AG10803 (cell line): ENCODE results near the gene IRF7.

Experiments used
- DNase-seq: peaks from one replicate; pipeline ENCODE4 v3.0.0; 2010; ENCODE audit warnings: low read depth
- H3K4me3 ChIP-seq: 2 replicates; pipeline ENCODE4 v1.5.1; 2011; ENCODE audit warnings: mild to moderate bottlenecking, low read length, control low read depth
- TF ChIP-seq, protein P1 (sequence below): conservative IDR thresholded peaks from 2 replicates; pipeline ENCODE4 v1.5.1; 2011; ENCODE audit warnings: mild to moderate bottlenecking, low read length, control low read depth, inconsistent platforms

IRF7 gene

DNA sequence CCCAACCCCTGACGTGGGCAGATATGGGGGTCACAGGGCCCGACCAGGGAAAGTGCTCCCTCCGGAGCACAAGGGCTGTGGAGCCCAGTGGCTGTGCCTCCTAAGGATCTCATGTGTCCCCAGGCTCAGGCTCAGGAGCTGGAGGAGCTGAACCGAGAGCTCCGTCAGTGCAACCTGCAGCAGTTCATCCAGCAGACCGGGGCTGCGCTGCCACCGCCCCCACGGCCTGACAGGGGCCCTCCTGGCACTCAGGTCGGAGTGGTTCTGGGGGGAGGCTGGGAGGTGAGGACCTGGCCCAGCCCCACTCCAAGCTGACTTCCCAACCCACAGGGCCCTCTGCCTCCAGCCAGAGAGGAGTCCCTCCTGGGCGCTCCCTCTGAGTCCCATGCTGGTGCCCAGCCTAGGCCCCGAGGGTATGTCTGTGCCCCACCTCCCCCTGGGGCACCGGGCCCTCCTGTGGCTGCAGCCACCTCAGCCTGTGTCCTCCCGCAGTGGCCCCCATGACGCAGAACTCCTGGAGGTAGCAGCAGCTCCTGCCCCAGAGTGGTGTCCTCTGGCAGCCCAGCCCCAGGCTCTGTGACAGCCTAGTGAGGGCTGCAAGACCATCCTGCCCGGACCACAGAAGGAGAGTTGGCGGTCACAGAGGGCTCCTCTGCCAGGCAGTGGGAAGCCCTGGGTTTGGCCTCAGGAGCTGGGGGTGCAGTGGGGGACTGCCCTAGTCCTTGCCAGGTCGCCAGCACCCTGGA lies 52.5 kb downstream of the IRF7 start:
- no peak overlapping the region for H3K4me3 ChIP-seq
- TF ChIP-seq, protein P1, sequence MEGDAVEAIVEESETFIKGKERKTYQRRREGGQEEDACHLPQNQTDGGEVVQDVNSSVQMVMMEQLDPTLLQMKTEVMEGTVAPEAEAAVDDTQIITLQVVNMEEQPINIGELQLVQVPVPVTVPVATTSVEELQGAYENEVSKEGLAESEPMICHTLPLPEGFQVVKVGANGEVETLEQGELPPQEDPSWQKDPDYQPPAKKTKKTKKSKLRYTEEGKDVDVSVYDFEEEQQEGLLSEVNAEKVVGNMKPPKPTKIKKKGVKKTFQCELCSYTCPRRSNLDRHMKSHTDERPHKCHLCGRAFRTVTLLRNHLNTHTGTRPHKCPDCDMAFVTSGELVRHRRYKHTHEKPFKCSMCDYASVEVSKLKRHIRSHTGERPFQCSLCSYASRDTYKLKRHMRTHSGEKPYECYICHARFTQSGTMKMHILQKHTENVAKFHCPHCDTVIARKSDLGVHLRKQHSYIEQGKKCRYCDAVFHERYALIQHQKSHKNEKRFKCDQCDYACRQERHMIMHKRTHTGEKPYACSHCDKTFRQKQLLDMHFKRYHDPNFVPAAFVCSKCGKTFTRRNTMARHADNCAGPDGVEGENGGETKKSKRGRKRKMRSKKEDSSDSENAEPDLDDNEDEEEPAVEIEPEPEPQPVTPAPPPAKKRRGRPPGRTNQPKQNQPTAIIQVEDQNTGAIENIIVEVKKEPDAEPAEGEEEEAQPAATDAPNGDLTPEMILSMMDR: no peak
- no peak for DNase-seq
